CD4-positive, alpha-beta T cell (primary cell): Measurements from ENCODE around the gene PRKAG3. TPM values are rescaled to one million over a fixed set of nuclear protein-coding genes. Genes with fewer than 3 reads are reported as not detected.

Source experiments
- ATAC-seq: fragments of 200-7000 bp; cut with Tn5 transposase; one replicate; pipeline ENCODE4 v1.10.0; 2022; ENCODE audit warnings: mild to moderate bottlenecking; ENCODE audit not compliant: poor library complexity
- CTCF ChIA-PET: fragments of 350-600 bp; sonication (Branson Sonifier 250); formaldehyde crosslinking; loops from one replicate; lab custom pipeline; 2021; ENCODE audit warnings: antibody characterized with exemption, inconsistent platforms; lab: Charles Lee
- POLR2A ChIA-PET: fragments of 350-600 bp; sonication (Branson Sonifier 250); formaldehyde crosslinking; loops from one replicate; lab custom pipeline; 2021; ENCODE audit warnings: antibody characterized with exemption, inconsistent platforms; lab: Charles Lee
- DNase-seq, 14 experiments: peaks; one replicate each; pipeline ENCODE4 v3.0.0-alpha.2; 2013 to 2020; ENCODE audit warnings: mixed read lengths in 2 of 14
- H3K27ac ChIP-seq, 2 donors: one replicate each; pipeline versions ENCODE4 v1.5.1 to v1.7.0; 2013; ENCODE audit warnings: low read length in 2 of 2, low read depth in 1 of 2, mild to moderate bottlenecking in 1 of 2
- H3K27me3 ChIP-seq, 2 experiments: 1 replicate in 1 of 2; 2 replicates in 1 of 2; pipeline versions ENCODE4 v1.6.1 to v1.7.0; 2013; ENCODE audit warnings: low read length in 2 of 2, control low read depth in 1 of 2, mild to moderate bottlenecking in 1 of 2, moderate library complexity in 1 of 2; ENCODE audit not compliant: insufficient read depth in 2 of 2, control insufficient read depth in 1 of 2
- H3K36me3 ChIP-seq: one replicate; pipeline ENCODE4 v1.6.1; 2013; ENCODE audit warnings: low read length, control low read depth; ENCODE audit not compliant: insufficient read depth
- H3K4me1 ChIP-seq: one replicate; pipeline ENCODE4 v1.6.1; 2013; ENCODE audit warnings: low read length, control low read depth; ENCODE audit not compliant: insufficient read depth
- H3K4me3 ChIP-seq: one replicate; pipeline ENCODE4 v1.5.1; 2013; ENCODE audit warnings: mild to moderate bottlenecking, low read length, moderate library complexity
- H3K9me3 ChIP-seq, 2 experiments: 1 replicate in 1 of 2; 2 replicates in 1 of 2; pipeline versions ENCODE4 v1.6.1 to v1.7.0; 2013; ENCODE audit warnings: low read length in 2 of 2, mild to moderate bottlenecking in 2 of 2, control low read depth in 1 of 2, moderate library complexity in 1 of 2; ENCODE audit not compliant: control insufficient read depth in 1 of 2, insufficient read depth in 1 of 2
- H3K27ac Mint-ChIP-seq: one replicate; pipeline ENCODE4 v1.8.0; 2020; ENCODE audit warnings: mixed read lengths
- H3K27me3 Mint-ChIP-seq: one replicate; pipeline ENCODE4 v1.8.0; 2021; ENCODE audit warnings: mixed read lengths
- H3K36me3 Mint-ChIP-seq: one replicate; pipeline ENCODE4 v1.8.0; 2021; ENCODE audit warnings: low read depth, mixed read lengths
- H3K4me1 Mint-ChIP-seq: one replicate; pipeline ENCODE4 v1.8.0; 2021; ENCODE audit warnings: low read depth, mixed read lengths
- H3K4me3 Mint-ChIP-seq: one replicate; pipeline ENCODE4 v1.8.0; 2020; ENCODE audit warnings: mild to moderate bottlenecking, mixed read lengths
- H3K9me3 Mint-ChIP-seq: one replicate; pipeline ENCODE4 v1.8.0; 2020; ENCODE audit warnings: mixed read lengths
- intact Hi-C, 2 experiments: fragments of 100-400 bp; cut with DNase I in 1 of 2; cut with micrococcal nuclease in 1 of 2; formaldehyde crosslinking; loops; one replicate each; pipeline versions ENCODE4 v1.15.1 to v1.9.0; 2023 to 2025; cut with DNase I, micrococcal nuclease
- total RNA-seq, 174 experiments: library from RNA in 2 of 174; stranded (reverse) in 2 of 174; gene quantifications; one replicate each; pipeline ENCODE4 v1.2.3 and lab custom pipeline; 2021 to 2026
- TF ChIP-seq, protein P1 (sequence below): fragments of 200-600 bp; IDR thresholded peaks from one replicate; pipeline ENCODE4 v1.8.0; 2022; ENCODE audit warnings: antibody characterized with exemption, mild to moderate bottlenecking

PRKAG3 gene
- total RNA-seq, 2 experiments from 2014 or later: not detected

GRCh38 chr2:218867900-218868299 is 36.3 kb upstream of the PRKAG3 start:
- TF ChIP-seq, protein P1, sequence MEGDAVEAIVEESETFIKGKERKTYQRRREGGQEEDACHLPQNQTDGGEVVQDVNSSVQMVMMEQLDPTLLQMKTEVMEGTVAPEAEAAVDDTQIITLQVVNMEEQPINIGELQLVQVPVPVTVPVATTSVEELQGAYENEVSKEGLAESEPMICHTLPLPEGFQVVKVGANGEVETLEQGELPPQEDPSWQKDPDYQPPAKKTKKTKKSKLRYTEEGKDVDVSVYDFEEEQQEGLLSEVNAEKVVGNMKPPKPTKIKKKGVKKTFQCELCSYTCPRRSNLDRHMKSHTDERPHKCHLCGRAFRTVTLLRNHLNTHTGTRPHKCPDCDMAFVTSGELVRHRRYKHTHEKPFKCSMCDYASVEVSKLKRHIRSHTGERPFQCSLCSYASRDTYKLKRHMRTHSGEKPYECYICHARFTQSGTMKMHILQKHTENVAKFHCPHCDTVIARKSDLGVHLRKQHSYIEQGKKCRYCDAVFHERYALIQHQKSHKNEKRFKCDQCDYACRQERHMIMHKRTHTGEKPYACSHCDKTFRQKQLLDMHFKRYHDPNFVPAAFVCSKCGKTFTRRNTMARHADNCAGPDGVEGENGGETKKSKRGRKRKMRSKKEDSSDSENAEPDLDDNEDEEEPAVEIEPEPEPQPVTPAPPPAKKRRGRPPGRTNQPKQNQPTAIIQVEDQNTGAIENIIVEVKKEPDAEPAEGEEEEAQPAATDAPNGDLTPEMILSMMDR: no peak
- Mint-ChIP-seq H3K27ac (no peak overlapping the region), H3K27me3 (peaks cover 71% of the 10 kb centered on the region), H3K36me3 (no peaks in the 10 kb centered on the region), H3K9me3 (no peaks in the 10 kb centered on the region), H3K4me1 (peaks cover 21% of the 10 kb centered on the region), H3K4me3 (no peak overlapping the region)
- POLR2A ChIA-PET: no interaction called here
- H3K4me1 ChIP-seq: peaks cover 24% of the 10 kb centered on the region
- peaks cover 28 to 36% of the 10 kb centered on the region in 2 experiments for H3K27me3 ChIP-seq
- DNase-seq (no peak), ATAC-seq (no peak)
- CTCF ChIA-PET: no interaction called here
- H3K9me3 ChIP-seq: peaks cover 0 to 5% of the 10 kb centered on the region in 2 experiments
- H3K27ac ChIP-seq: no peak overlapping the region
- no peak overlapping the region for H3K4me3 ChIP-seq
- H3K36me3 ChIP-seq: no peaks in the 10 kb centered on the region
- intact Hi-C loops: no loop called here

DNA sequence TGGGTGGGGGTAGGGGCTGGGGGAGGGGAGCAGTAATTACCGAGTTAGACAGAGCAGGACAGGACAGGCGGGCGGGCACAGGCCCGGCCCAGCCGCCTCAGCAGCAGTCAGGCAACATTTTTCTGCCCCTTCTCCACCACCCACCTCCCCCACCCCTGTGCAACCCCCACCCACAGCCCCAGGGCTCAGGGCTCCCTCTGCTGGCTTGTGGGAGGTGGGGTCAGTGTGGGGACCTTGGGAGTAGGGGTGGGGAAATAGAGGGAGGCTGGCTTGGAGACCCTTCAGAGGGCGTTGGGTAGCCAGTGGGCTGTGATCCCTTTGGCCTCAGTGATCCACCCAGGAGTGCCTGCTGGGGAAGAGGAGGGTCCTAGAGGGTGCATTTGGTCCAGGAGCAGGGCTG is 34.4 kb upstream of the PRKAG3 start:
- peaks cover 0 to 2% of the 10 kb centered on the region in 2 experiments for H3K9me3 ChIP-seq
- Mint-ChIP-seq H3K4me3 (no peak overlapping the region), H3K27ac (no peak overlapping the region), H3K9me3 (no peaks in the 10 kb centered on the region), H3K27me3 (peaks cover 73% of the 10 kb centered on the region), H3K36me3 (no peaks in the 10 kb centered on the region), H3K4me1 (peaks cover 16% of the 10 kb centered on the region)
- no peak overlapping the region for H3K27ac ChIP-seq
- intact Hi-C loops: no loop called here
- ChIA-PET POLR2A (no interaction called here), CTCF (interaction anchor here (1.0 kb wide), 1 partner anchor 114 kb away, joined by 3 read pairs; no protein-coding TSS in a partner anchor)
- H3K36me3 ChIP-seq: no peaks in the 10 kb centered on the region
- no peak overlapping the region for H3K4me3 ChIP-seq
- peaks cover 9% of the 10 kb centered on the region for H3K4me1 ChIP-seq
- ATAC-seq (no peak), DNase-seq (no peak)
- TF ChIP-seq, protein P1: no peak
- H3K27me3 ChIP-seq: peaks cover 27 to 41% of the 10 kb centered on the region in 2 experiments

- H3K4me1 ChIP-seq: peaks cover 10% of the 10 kb centered on the region
- Mint-ChIP-seq H3K9me3 (no peaks in the 10 kb centered on the region), H3K27me3 (peaks cover 74% of the 10 kb centered on the region), H3K36me3 (no peaks in the 10 kb centered on the region), H3K4me1 (peaks cover 17% of the 10 kb centered on the region), H3K27ac (no peak overlapping the region), H3K4me3 (no peak overlapping the region)
- DNase-seq (no peak), ATAC-seq (no peak)
- intact Hi-C loops: no loop called here
- peaks cover 0 to 7% of the 10 kb centered on the region in 2 experiments for H3K9me3 ChIP-seq
- CTCF ChIA-PET: interaction anchor here (1.9 kb wide), 1 partner anchor 33 kb away, joined by 7 read pairs; no protein-coding TSS in a partner anchor
- no peaks in the 10 kb centered on the region for H3K36me3 ChIP-seq
- no peak overlapping the region for H3K4me3 ChIP-seq
- TF ChIP-seq, protein P1: no peak
- POLR2A ChIA-PET: no interaction called here
- no peak overlapping the region for H3K27ac ChIP-seq
- peaks cover 29 to 47% of the 10 kb centered on the region in 2 experiments for H3K27me3 ChIP-seq
Observed at GRCh38 chr2:218865396-218865795, 33.8 kb upstream of the PRKAG3 start.
